Activated naive CD8-positive, alpha-beta T cell treated with anti-CD3 and anti-CD28 coated beads, Interleukin-2, amount 50 U/mL, for 16 hours (primary cell): ENCODE data around the gene UQCRQ.
A peak's percentile ranks its signal among the peaks of the same experiment; 100 is the strongest.

Source experiments
- DNase-seq: peaks from one replicate; pipeline ENCODE4 v3.0.0-alpha.2; 2020; ENCODE audit warnings: low read depth, low spot score

Gene UQCRQ

DNA sequence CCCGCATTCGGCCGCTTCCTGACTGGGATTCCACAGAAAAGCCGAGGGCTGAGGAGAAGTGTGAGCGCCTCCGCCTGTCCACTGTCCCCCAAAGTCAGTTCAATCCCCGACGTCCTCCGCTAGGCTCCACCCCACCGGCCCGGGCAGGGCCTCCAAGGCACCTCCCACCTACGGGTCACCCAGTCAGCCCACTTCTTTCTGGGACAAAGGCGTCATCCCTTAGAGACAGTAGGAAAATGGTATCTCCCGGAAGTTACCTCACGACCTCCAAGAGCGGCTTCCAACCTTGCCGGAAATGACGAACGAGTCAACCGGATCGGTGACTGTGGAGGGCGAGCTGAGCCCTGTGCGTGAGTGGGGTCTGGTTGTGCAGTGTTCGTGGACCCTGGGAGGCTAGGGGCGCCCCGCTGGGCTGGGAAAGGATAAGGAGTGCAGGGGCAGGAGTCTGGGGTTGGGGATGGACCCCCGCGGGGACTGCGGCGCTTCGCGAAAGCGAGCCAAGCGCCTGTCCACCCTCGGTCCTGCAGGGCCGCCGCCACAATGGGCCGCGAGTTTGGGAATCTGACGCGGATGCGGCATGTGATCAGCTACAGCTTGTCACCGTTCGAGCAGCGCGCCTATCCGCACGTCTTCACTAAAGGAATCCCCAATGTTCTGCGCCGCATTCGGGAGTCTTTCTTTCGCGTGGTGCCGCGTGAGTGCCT, at the start of gene UQCRQ, which contains the start of gene GDF9:
TSS of gene UQCRQ (plus strand) at position 301 of the 704 bp plus-strand sequence. CDS start at position 541, 240 bp downstream.
TSS of gene GDF9 (minus strand) at position 128 of the 704 bp plus-strand sequence. CDS start 1,936 bp downstream, outside the sequence.
- DNase-seq: peak; percentile 81

GRCh38 chr5:132817011-132817410, 49.4 kb upstream of the UQCRQ start:
- DNase-seq: no peak

DNA sequence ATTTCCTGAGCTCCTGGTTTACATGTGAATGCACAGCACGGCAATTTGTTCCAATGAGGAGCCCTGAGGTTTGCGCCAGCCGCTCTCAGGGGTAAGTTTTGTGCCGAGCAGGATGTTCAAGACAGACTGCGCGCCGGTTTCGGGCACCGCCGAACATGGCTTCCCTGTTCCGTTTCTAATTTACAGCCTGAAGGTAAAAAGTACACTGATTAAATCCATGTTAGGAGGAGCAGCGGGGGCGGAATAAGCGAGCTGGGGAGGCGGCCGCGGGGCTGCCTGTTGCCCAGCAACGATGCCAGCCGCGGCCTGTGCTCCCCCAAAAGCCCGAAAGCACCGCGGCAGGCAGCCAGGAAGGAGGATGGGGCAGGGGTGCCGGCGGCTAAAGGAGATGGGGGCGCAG, 47.0 kb upstream of the UQCRQ start:
- no peak for DNase-seq

DNA sequence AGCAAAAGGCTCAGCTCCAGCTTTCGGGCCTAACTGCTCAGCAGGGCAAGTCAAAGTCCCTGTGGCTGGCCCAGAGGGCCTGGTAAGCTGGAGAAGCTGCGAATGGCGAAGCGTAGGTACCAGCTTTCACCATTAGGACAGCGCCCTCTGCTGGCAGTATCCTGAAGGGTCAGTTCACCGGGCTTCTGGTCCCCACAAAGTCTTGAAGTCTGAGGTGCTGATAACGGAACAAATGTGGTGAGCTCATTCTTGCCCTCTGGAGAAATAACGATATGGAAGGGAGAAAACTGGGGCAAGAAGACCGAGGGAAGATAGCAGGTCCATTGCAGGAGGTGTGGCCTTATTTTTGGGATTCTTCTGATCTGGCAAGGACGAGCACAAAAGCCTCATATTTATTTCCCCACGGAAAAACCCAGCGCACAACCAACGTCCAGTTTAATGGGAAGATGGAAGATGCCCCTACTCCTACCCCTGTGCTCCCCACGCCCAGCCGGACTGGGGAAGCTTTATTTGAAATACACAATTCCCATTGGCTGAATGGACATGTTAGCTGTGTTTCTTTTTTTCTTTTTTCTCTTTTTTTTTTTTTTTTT, 46.2 kb upstream of the UQCRQ start:
- peak; percentile 75 for DNase-seq

DNA sequence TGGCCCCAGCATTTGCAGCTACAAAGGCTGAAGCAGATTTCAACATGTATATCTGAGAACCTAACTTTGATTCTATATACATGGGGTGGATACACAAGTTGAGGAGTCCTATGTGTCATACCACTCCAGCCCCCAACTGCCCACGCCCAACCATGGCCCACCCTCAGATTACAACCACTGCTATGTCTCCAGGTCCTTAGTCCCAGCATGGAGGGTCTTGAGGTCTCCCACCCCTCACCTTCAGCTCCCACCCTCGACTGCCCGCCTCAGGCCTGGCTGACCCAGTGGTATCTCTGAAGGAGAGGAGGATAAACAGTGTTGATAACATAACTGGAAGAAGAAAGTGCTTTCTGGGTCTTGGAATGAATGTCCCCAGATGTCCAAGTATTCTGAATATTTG, 45.1 kb upstream of the UQCRQ start:
- DNase-seq: no peak

DNA sequence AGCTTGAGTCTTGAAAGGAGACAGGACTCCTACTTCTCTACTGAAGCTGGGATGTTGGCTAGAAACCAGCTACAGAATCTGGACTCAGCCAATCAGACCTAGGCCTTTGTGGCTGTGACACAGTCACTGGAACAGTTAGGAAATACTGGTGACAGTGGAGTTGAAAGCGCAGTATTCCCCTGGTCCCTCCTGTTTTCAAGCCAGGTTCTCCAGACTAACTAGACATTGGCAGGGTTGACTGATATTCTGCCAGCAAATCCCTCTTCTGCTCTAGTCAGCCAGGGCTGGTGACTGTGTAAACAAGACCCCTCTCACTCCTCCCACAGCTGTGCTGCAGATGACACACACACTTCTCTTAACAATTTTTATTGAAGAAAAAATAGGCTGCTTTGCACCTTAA, 44.7 kb upstream of the UQCRQ start:
- DNase-seq: no peak

DNA sequence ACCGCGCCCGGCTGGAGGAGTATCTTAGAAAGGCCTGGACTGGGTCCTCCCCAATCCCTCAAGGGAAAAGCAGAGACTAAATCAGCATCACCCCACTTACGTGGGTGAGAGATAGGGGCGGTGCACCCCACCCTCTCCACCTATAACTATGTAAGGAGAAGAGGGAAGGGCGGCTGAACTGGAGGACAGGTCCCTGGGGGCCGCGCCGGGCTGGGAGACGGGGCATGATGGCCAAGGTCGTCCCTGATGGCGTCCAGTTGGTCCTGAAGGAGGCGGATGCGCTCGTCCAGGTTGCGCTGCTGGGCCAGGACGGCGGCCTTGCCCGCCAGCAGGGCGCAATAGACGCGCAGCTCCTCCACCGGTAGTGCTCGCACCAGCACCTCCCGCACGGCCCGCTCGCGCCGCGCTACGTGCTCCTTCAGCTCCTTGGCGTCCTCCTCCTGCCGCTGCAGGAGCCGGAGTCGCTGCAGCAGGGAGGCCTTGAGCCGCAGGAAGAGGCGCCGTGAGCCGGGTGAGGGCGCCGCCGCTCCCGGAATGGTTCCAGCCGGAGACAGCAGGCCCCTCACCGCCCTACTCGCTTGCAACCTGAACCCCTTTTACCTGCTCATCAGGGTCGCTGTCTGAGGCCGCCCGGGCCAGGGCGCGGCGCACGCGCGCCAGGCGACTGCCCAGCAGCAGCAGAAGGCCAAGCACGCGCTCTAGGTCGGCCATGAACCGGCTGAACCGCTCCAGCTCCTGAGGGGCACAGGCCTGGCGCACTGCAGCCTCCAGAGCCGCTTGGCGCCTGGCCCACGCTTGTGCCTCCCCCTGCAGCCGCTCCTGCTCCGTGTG, 43.6 kb upstream of the UQCRQ start:
- DNase-seq: no peak

DNA sequence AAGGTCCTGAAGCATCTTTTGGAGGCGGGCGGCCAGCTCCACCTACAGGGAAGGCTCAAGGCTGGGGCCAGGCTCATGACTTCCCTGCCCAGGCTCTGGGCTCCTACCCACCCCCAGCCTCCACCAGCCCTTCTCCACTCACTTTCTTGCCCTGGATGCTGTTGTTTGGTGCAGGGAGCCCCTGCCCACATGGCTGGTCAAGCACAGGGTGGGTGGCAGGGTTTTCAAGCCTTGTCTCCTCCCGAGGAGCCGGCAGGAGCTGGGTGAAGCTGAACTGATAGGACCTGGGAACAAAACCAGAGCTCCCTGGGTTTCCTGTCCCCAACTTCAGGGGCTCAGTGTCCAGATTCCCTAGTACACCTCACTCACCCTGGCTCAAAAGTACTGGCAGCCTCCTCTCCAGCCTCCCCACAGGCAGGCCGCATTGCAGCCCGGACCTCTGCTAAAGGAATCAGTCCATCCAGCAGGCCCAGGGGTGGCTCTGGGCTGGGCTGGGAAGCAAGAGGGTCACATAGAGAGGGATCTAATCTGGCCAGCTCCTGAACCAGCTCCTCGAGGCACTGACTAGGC, 42.9 kb upstream of the UQCRQ start:
- no peak for DNase-seq

DNA sequence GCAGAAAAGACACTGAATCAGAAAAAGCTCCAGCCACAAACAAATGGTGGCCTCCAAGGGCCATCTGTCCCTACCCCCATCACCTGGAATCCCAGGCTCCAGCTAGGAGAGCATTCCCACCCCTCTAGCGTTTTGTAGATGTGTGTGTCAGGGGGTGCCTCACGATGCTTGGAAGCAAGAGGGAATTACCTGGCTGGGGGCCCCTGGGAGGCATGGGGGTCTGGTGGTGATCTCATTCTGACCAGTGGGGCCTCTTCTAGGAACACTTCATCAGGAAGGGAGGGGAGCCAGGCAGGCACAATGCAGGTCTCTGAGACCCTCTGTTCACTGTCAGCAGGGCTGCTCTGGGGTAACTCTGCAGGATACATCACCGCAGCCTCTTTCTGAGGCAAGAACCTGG, 42.0 kb upstream of the UQCRQ start:
- no peak for DNase-seq

GRCh38 chr5:132825033-132825833, 41.2 kb upstream of the UQCRQ start:
- no peak for DNase-seq

- DNase-seq: no peak
These were observed 40.5 kb upstream of the UQCRQ start for GRCh38 chr5:132825834-132826391.

DNA sequence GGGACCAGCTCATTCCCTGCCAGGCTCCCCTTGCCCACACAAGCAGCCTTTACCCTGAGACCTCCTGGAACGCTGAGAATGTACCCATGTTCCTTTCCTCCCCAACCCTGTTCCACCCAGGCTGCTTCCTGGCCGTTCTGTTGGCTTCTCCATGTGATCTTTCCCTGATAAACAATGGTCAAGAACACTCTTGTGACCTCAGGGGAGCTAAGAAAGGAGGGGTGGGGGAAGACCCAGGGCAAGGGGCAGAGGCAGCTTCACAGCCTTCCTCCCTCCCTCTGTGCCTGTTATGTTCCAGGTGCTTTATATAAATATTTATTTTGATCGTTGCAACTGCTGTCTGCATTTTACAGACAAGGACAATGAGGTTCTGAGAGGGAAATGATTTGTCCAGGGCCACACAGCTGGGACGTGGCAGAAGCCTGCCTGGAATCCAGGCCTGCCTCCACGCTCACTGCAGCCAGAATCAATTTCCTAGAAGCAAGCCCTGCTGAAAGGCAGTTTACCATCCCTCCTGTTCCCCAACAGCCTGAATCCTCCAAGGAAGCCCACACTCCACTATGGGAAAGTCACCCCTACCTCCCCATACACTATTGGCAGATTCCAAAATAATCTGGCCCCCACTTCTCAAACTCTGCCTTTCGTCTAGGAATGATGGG, 39.9 kb upstream of the UQCRQ start:
- no peak for DNase-seq

DNA sequence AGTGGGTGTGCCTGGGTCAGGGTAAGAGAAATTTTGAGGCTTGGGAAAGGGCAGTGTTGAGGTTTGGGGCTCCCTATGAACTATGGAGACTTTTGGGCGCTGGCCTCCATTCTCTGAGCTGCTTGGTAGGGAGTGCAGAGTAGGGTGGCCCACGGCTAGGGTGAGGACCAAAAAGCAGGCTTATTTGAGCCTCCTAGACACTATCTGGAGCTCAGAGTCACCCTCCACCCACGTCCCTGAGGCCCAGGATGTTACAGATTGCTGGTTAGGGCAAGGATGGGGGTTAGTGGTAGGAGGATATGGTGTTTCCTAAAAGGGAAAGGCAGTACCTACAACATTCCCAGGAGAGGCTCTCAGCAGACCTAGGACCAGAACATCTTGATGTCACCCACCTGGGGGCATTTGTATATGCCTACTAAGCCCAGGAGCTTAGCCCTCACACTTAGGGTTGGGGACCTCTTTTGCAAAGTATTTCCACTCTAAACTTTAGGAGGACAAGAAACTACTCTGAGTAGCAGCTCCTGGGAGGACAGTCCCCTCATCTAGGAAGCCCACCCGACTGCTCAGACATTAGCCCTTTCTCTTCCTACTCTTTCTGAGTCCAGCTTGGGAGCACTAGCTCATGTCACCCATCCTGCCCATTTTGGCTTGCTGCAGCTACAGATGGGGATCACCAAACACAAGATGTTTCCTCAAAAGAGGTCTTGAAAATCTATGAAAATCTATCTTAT, 38.3 kb upstream of the UQCRQ start:
- no peak for DNase-seq

GRCh38 chr5:132828846-132829494, 37.5 kb upstream of the UQCRQ start:
- DNase-seq: no peak

DNA sequence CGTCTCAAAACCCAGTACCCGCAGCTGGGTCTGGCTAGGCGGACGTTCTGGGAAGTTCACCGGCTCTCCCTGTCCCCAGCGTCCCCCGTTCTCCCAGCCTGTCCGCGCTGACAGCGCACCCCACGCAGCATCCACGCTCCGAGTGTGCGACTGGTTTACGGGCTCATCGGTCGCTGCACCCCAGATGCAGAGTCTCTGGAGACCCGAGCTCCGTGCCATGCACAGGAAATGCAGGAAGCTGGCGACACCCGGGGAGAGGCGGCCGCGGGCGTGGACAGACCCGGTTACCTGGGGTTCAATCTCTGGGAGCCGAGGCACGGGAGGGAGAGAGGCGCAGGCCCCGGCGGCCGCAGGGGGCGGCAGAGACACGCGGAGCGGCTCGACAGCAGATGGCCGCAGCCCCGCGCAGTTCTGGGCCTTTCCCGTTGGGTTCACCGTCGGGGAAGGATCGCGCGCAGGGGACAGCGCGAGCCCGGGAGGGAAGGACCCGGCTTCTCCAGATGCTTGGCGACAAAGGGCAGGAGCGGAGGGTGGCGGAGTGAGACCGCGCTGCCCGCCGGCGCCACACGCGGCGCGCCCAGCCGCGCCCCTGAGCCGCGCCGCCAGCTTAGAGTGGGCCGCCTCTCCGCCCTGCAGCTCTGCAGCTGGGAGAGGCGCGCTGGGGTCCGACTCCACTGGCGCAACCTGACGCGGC, 36.6 kb upstream of the UQCRQ start:
- peak; percentile 45 for DNase-seq

- DNase-seq: no peak
These were observed 35.9 kb upstream of the UQCRQ start, which contains the start of gene SHROOM1 for GRCh38 chr5:132830436-132831094. Gene SHROOM1 (minus strand): TSS chr5:132830647. CDS start chr5:132826140, 4,507 bp downstream.

DNA sequence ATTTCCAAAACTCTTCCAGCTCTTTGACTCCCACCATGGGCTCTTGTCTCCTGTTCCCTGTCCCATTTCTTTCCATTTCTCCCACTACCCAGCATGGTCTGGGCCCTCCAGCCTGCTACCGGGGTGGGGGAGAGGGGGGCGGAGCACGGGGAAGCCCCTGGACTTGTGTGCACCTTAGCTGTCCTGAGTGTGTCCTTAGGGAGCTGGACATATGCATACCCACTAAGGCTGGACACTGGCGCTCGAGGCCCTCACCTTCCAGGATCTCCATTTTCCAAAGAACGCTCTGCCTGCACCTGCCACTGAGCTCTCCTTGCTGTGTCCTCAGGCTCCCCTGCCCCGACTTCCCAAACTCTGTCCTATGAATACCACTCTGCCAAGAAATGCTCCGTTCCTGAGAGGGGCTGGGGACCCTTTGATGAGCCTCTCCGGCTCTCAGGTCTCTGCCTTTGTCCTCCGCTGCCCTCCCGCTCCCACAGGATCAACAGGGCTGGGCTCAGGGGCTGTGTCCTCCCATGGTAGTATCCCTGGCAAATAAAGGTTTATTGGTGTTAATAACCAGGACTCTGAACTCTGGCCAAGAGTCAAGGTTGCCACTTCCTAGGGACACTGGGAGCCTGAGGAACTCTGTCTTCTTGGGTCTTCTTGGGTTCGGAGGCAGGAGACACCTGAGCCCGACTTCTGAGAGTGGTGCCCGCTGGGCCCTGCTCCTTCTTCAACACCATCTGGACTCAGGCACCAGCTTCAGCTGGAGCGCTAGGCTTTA, 35.2 kb upstream of the UQCRQ start:
- DNase-seq: no peak
